ENCODE results near the gene TELO2.
"Not testable (repeated sequence)": the region's sequence is repeated elsewhere in the genome, so short reads cannot be mapped to it uniquely, and the experiment has no call there.

The TELO2 gene

GRCh38 chr16:1478937-1479336 lies 14.2 kb upstream of the TELO2 start:
- H3K4me3 Mint-ChIP-seq; H3K36me3 Mint-ChIP-seq (ENCODE audit: low read depth); H3K27me3 Mint-ChIP-seq; H3K9me3 Mint-ChIP-seq; intact Hi-C loops (cut with micrococcal nuclease): not testable (repeated sequence)
- peak overlapping the region; percentile 32 for H3K27ac Mint-ChIP-seq
- H3K4me1 Mint-ChIP-seq (ENCODE audit: low read depth) = peaks cover 40% of the 10 kb centered on the region

DNA sequence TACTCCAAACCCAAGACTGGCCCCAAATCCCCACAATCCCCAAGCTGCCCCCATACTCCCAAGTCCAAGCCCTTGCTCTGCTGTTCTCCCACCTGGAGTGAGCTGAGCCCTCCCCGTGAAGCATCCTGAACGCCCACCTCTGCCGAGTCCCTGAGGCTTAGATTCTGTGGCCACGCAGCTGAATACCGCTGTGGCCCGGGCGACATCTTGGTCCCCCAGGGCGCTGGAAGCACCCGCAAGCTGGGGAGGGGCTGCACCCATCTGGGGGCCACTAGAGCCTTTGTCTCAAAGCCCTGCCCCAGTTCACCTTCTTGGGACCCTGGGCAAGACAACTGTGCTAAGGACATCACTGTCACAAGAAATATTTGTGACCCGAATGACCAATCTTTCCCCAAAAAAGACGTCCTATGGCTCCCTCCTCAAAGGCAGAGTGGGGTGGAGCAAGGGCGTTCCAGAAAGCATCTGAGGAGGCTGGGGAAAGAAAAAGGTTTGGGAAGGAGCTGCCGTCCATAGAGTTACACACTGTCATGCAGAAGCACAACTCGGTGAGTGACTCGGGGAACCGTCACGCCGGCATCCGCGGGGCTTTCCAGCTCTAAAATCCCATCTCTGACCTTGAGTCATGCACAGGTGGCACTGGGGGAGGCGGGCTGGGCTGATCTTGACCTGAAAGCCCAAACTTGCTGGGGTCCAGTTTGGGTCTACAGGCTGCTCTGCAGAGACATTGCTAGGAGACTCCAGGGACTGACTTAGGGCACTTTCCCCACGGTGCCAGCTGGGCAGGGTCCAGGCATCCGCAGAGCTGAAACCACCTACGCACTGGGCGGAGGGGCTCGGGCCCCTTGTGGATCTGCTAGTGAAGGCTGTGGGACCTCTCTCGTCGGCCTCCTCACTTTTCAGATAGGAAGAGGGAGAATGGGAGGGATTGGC lies 11.0 kb upstream of the TELO2 start:
- no peaks in the 10 kb centered on the region for H3K27me3 Mint-ChIP-seq
- no peaks in the 10 kb centered on the region for H3K9me3 Mint-ChIP-seq
- H3K27ac Mint-ChIP-seq = no peak overlapping the region
- H3K4me3 Mint-ChIP-seq = no peak overlapping the region
- H3K36me3 Mint-ChIP-seq (ENCODE audit: low read depth) = no peaks in the 10 kb centered on the region
- peaks cover 44% of the 10 kb centered on the region for H3K4me1 Mint-ChIP-seq (ENCODE audit: low read depth)
- intact Hi-C loops (cut with micrococcal nuclease) = no loop called here

GRCh38 chr16:1485847-1486496 lies 7.2 kb upstream of the TELO2 start:
- Mint-ChIP-seq H3K36me3 (ENCODE audit: low read depth) (no peaks in the 10 kb centered on the region), H3K9me3 (no peaks in the 10 kb centered on the region), H3K27me3 (no peaks in the 10 kb centered on the region), H3K4me3 (no peak overlapping the region), H3K27ac (peak overlapping the region; percentile 33), H3K4me1 (ENCODE audit: low read depth) (peaks cover 48% of the 10 kb centered on the region)
- intact Hi-C loops (cut with micrococcal nuclease) = no loop called here

GRCh38 chr16:1486551-1487390 lies 6.4 kb upstream of the TELO2 start:
- H3K27ac Mint-ChIP-seq = peak overlapping the region; percentile 33
- H3K27me3 Mint-ChIP-seq = no peaks in the 10 kb centered on the region
- peaks cover 43% of the 10 kb centered on the region for H3K4me1 Mint-ChIP-seq (ENCODE audit: low read depth)
- intact Hi-C loops (cut with micrococcal nuclease) = no loop called here
- H3K9me3 Mint-ChIP-seq = no peaks in the 10 kb centered on the region
- no peak overlapping the region for H3K4me3 Mint-ChIP-seq
- H3K36me3 Mint-ChIP-seq (ENCODE audit: low read depth) = no peaks in the 10 kb centered on the region

DNA sequence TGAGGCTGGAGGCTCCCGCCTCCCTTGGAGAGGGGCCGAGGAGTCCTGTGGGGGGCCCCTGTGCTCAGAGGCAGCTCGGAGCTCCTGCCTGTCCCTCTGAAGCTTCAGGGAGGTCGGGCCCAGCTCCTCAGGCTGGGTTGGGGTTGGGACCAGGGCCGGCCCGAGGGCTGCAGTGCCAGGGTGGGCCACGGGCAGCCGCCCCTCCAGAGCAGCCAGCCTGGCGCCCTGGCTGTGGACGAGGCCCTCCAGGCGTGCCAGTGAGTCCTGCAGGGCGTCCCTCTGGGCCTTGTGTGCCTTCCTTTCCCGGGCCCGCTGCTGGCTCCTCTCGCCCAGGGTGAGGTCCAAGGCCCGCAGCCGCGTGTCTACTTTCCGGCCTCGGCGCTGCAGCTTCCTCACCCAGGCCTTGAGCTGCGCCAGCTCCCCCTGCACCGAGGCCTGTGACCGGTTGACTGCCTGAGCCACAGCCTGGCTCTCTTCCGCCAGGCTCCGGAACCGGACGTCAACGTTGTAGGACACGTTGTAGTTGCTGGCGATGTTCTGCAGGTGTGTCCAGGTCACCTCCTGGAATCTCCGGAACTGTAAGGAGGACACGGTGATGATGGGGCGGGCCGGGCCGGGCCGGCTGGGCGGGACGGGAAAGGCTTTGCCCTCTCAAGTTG lies 5.6 kb upstream of the TELO2 start:
- intact Hi-C loops (cut with micrococcal nuclease) = no loop called here
- H3K4me3 Mint-ChIP-seq = no peak overlapping the region

GRCh38 chr16:1488054-1488601 lies 5.0 kb upstream of the TELO2 start:
- Mint-ChIP-seq H3K36me3 (ENCODE audit: low read depth) (peaks cover 3% of the 10 kb centered on the region), H3K27ac (peak overlapping the region; percentile 53), H3K9me3 (no peaks in the 10 kb centered on the region), H3K27me3 (no peaks in the 10 kb centered on the region), H3K4me1 (ENCODE audit: low read depth) (peaks cover 41% of the 10 kb centered on the region), H3K4me3 (no peak overlapping the region)
- intact Hi-C loops (cut with micrococcal nuclease) = no loop called here

More for the DNA sequence above, 5.6 kb upstream of the TELO2 start:
- Mint-ChIP-seq H3K4me1 (ENCODE audit: low read depth) (peaks cover 41% of the 10 kb centered on the region), H3K27ac (no peak overlapping the region), H3K36me3 (ENCODE audit: low read depth) (no peaks in the 10 kb centered on the region), H3K9me3 (no peaks in the 10 kb centered on the region), H3K27me3 (no peaks in the 10 kb centered on the region)

GRCh38 chr16:1488619-1489018 lies 4.5 kb upstream of the TELO2 start, which contains the start of gene PTX4:
Gene PTX4, minus strand, starts transcription at chr16:1488944. Its CDS starts 35 bp downstream, at chr16:1488909.
- Mint-ChIP-seq H3K4me3 (no peak within 1 kb of the TSS), H3K4me1 (ENCODE audit: low read depth) (peaks cover 36% of the 10 kb centered on the region), H3K27me3 (no peaks in the 10 kb centered on the region), H3K27ac (peak within 1 kb of the TSS; percentile 53), H3K9me3 (no peaks in the 10 kb centered on the region), H3K36me3 (ENCODE audit: low read depth) (peaks cover 8% of the 10 kb centered on the region)
- intact Hi-C loops (cut with micrococcal nuclease) = no loop called here

- intact Hi-C loops (cut with micrococcal nuclease) = no loop called here
These were observed 4.1 kb upstream of the TELO2 start for GRCh38 chr16:1489077-1489476.

GRCh38 chr16:1491327-1491726 lies 1.8 kb upstream of the TELO2 start:
- no peak overlapping the region for H3K4me3 Mint-ChIP-seq
- peaks cover 36% of the 10 kb centered on the region for H3K4me1 Mint-ChIP-seq (ENCODE audit: low read depth)
- no peaks in the 10 kb centered on the region for H3K27me3 Mint-ChIP-seq
- no peaks in the 10 kb centered on the region for H3K9me3 Mint-ChIP-seq
- intact Hi-C loops (cut with micrococcal nuclease) = no loop called here
- H3K36me3 Mint-ChIP-seq (ENCODE audit: low read depth) = peaks cover 35% of the 10 kb centered on the region
- peak overlapping the region; percentile 98 for H3K27ac Mint-ChIP-seq

More at GRCh38 chr16:1489077-1489476, 4.1 kb upstream of the TELO2 start:
- Mint-ChIP-seq H3K36me3 (ENCODE audit: low read depth) (peaks cover 13% of the 10 kb centered on the region), H3K4me1 (ENCODE audit: low read depth) (peaks cover 36% of the 10 kb centered on the region), H3K27me3 (no peaks in the 10 kb centered on the region), H3K27ac (peak overlapping the region; percentile 53), H3K9me3 (no peaks in the 10 kb centered on the region), H3K4me3 (no peak overlapping the region)

DNA sequence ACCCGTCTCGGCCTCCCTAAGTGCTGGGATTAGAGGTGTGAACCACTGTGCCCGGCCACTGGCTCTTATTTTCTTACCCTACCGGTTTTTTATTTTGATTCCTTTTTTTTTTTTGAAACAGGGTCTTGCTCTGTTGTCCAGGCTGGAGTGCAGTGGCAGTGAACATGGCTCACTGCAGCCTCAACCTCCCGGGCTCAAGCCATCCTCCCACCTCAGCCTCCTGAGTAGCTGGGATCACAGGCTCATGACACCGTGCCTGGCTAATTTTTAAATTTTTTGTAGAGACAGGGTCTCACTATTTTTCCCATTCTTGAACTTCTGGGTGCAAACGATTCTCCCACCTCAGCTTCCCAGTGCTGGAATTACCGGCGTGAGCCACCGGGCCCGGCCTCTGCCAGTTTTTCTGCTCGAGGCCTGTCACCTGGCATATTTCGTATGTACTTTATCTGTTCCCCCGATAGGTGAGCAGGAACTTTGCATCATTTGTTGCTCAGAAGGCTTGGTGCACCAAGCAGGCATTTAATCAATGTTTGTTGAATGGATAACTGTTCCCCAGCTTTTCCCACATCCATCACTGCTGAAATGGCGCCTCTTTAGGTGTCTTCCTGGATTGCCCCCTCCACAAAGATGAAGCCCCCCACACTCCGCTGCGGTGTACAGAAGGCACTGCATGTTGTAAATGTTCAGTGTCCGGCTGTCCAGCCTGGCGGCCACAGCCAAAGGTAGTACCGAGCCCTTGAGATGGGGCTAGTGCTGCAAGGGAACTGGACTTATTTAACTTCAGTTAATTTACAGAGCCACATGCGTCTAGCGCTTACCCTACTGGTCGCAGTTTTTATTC lies 858 bp upstream of the TELO2 start:
- Mint-ChIP-seq H3K27ac (peak overlapping the region; percentile 98), H3K4me3 (peak overlapping the region; percentile 91), H3K4me1 (ENCODE audit: low read depth) (peaks cover 36% of the 10 kb centered on the region), H3K36me3 (ENCODE audit: low read depth) (peaks cover 45% of the 10 kb centered on the region), H3K27me3 (no peaks in the 10 kb centered on the region), H3K9me3 (no peaks in the 10 kb centered on the region)
- intact Hi-C loops (cut with micrococcal nuclease) = loop anchor here (2.0 kb wide), 1 partner anchor 18 kb away; the partner anchor contains the start of gene CLCN7

GRCh38 chr16:1493746-1494094 lies 560 bp downstream of the TELO2 start:
- peaks cover 59% of the 10 kb centered on the region for H3K36me3 Mint-ChIP-seq (ENCODE audit: low read depth)
- intact Hi-C loops (cut with micrococcal nuclease) = loop anchor here (2.0 kb wide), 1 partner anchor 19 kb away; the partner anchor contains the start of gene CLCN7
- peak overlapping the region; percentile 98 for H3K27ac Mint-ChIP-seq
- no peaks in the 10 kb centered on the region for H3K9me3 Mint-ChIP-seq
- peak overlapping the region; percentile 91 for H3K4me3 Mint-ChIP-seq
- no peaks in the 10 kb centered on the region for H3K27me3 Mint-ChIP-seq
- peaks cover 30% of the 10 kb centered on the region for H3K4me1 Mint-ChIP-seq (ENCODE audit: low read depth)

- Mint-ChIP-seq H3K27me3 (no peaks in the 10 kb centered on the region), H3K27ac (peak overlapping the region; percentile 98), H3K9me3 (no peaks in the 10 kb centered on the region), H3K4me1 (ENCODE audit: low read depth) (peaks cover 27% of the 10 kb centered on the region), H3K36me3 (ENCODE audit: low read depth) (peaks cover 64% of the 10 kb centered on the region), H3K4me3 (peak overlapping the region; percentile 91)
- intact Hi-C loops (cut with micrococcal nuclease) = no loop called here
These were observed 1.0 kb downstream of the TELO2 start for GRCh38 chr16:1494129-1494640.

All from dendritic cell treated with granulocyte-macrophage colony-stimulating factor and Interleukin-4, amounts not matched to agents 40 ng/mL and 50 ng/mL, for 4 days (primary cell).